CD4-positive, CD25-positive, alpha-beta regulatory T cell (primary cell): ENCODE data around the gene MCOLN3. TPM values are rescaled to one million over a fixed set of nuclear protein-coding genes. Genes with fewer than 3 reads are reported as not detected.
"Not testable (repeated sequence)": the region's sequence is repeated elsewhere in the genome, so short reads cannot be mapped to it uniquely, and the experiment has no call there.

Experiments
- ATAC-seq, 2 donors: fragments of 150-1000 bp; cut with Tn5 transposase; one replicate each; pipeline ENCODE4 v1.10.0; 2021; ENCODE audit warnings: low read depth in 2 of 2, moderate number of reproducible peaks in 2 of 2, moderate library complexity in 1 of 2
- DNase-seq, 3 donors: peaks; one replicate each; pipeline versions ENCODE4 v3.0.0 to v3.0.0-alpha.2; 2012 to 2022; ENCODE audit warnings: mixed read lengths in 1 of 3
- H3K27ac ChIP-seq: one replicate; pipeline ENCODE4 v1.7.0; 2013; ENCODE audit warnings: mild to moderate bottlenecking, low read length; ENCODE audit not compliant: insufficient read depth, poor library complexity, severe bottlenecking
- H3K27me3 ChIP-seq: one replicate; pipeline ENCODE4 v1.7.0; 2013; ENCODE audit warnings: low read length; ENCODE audit not compliant: control insufficient read depth, insufficient read depth
- H3K36me3 ChIP-seq: one replicate; pipeline ENCODE4 v1.7.0; 2013; ENCODE audit warnings: mild to moderate bottlenecking, low read length, moderate library complexity; ENCODE audit not compliant: control insufficient read depth, insufficient read depth
- H3K4me1 ChIP-seq: 2 replicates; pipeline ENCODE4 v1.7.0; 2013; ENCODE audit warnings: mild to moderate bottlenecking, low read length; ENCODE audit not compliant: insufficient read depth, control insufficient read depth, poor library complexity, severe bottlenecking
- H3K4me3 ChIP-seq: one replicate; pipeline ENCODE4 v1.7.0; 2013; ENCODE audit warnings: low read depth, mild to moderate bottlenecking, low read length, moderate library complexity
- H3K9me3 ChIP-seq, 2 experiments: 1 replicate in 1 of 2; 2 replicates in 1 of 2; pipeline ENCODE4 v1.7.0; 2013; ENCODE audit warnings: low read length in 2 of 2, mild to moderate bottlenecking in 1 of 2, moderate library complexity in 1 of 2; ENCODE audit not compliant: control insufficient read depth in 2 of 2
- H3K27ac Mint-ChIP-seq, 3 donors: one replicate each; pipeline ENCODE4 v1.8.0; 2020 to 2022; ENCODE audit warnings: mild to moderate bottlenecking in 3 of 3, mixed read lengths in 3 of 3, moderate library complexity in 2 of 3
- H3K27me3 Mint-ChIP-seq: one replicate; pipeline ENCODE4 v1.8.0; 2022; ENCODE audit warnings: mild to moderate bottlenecking, mixed read lengths
- H3K36me3 Mint-ChIP-seq: one replicate; pipeline ENCODE4 v1.8.0; 2020; ENCODE audit warnings: mixed read lengths
- H3K4me1 Mint-ChIP-seq, 4 donors: one replicate each; pipeline ENCODE4 v1.8.0; 2020 to 2022; ENCODE audit warnings: mixed read lengths in 4 of 4, mild to moderate bottlenecking in 1 of 4
- H3K4me3 Mint-ChIP-seq, 4 donors: one replicate each; pipeline ENCODE4 v1.8.0; 2020 to 2022; ENCODE audit warnings: mild to moderate bottlenecking in 4 of 4, mixed read lengths in 4 of 4, moderate library complexity in 3 of 4
- H3K9me3 Mint-ChIP-seq, 7 donors: one replicate each; pipeline ENCODE4 v1.8.0; 2020 to 2022; ENCODE audit warnings: mixed read lengths in 7 of 7, mild to moderate bottlenecking in 3 of 7, moderate library complexity in 2 of 7
- polyA plus RNA-seq, 4 donors: library from polyadenylated mRNA; unstranded; fragments of 300-500 nt; fragmentation: Illumina TruSeq; gene quantifications; one replicate each; pipeline ENCODE4 v1.2.3, GENCODE V29; 2021
- total RNA-seq: library from RNA; stranded (reverse); gene quantifications from one replicate; pipeline ENCODE4 v1.2.3, GENCODE V29; 2022

MCOLN3 gene
- total and polyA plus RNA-seq, 5 donors from 2014 or later: 0.15 TPM; not detected in 4

- H3K4me3 ChIP-seq: no peak overlapping the region
- H3K4me1 ChIP-seq: peaks cover 2% of the 10 kb centered on the region
- Mint-ChIP-seq H3K27ac (no peak overlapping the region), H3K4me1 (peaks cover 0 to 7% (median 3%) of the 10 kb centered on the region in 4 donors), H3K9me3 (peaks cover 0 to 1% (median 0%) of the 10 kb centered on the region in 7 donors), H3K36me3 (no peaks in the 10 kb centered on the region), H3K4me3 (no peak overlapping the region), H3K27me3 (peaks cover 14% of the 10 kb centered on the region)
- H3K27ac ChIP-seq: no peak overlapping the region
- no peaks in the 10 kb centered on the region for H3K36me3 ChIP-seq
- ATAC-seq: peak in 1 of 2 donors; percentile 31
- peaks cover 3% of the 10 kb centered on the region for H3K27me3 ChIP-seq
- peak in 1 of 3 donors; percentile 38 for DNase-seq
- no peaks in the 10 kb centered on the region for H3K9me3 ChIP-seq
Measured at GRCh38 chr1:84988588-84988987, 59.7 kb downstream of the MCOLN3 start.

DNA sequence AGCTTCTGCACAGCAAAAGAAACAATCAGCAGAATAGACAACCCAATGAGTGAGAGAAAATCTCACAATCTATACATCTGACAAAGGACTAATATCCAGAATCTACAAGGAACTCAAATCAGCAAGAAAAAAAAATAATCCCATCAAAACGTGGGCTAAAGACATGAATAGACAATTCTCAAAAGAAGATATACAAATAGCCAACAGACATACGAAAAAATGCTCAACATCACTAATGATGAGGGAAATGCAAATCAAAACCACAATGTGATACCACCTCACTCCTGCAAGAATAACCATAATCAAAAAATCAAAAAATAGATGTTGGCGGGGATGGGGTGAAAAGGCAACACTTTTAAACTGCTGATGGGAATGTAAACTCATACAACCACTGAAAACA, 61.7 kb downstream of the MCOLN3 start:
- H3K27ac Mint-ChIP-seq, H3K27me3 ChIP-seq, H3K9me3 ChIP-seq, H3K4me1 Mint-ChIP-seq, H3K4me1 ChIP-seq, H3K36me3 ChIP-seq, H3K27me3 Mint-ChIP-seq, H3K9me3 Mint-ChIP-seq, DNase-seq, H3K4me3 Mint-ChIP-seq, H3K4me3 ChIP-seq, H3K36me3 Mint-ChIP-seq, H3K27ac ChIP-seq, ATAC-seq: not testable (repeated sequence)

DNA sequence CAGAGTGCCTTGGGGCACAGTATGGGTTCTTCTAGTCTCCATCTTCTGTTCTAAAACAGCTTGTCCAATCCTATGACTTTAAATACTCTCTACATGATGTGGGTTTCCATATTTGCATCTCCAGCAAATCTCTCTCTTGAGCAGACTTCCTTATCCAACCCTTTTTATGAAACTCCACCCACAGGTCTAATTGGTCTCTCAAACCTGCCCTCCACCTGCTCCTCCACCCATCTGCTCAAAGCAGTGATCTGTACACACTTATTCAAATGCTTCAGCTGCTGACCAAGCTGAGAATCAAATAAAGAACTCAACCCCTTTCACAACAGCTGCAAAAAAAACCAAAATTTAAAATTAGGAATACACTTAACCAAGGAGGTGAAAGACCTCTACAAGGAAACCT, 62.9 kb downstream of the MCOLN3 start:
- Mint-ChIP-seq H3K9me3 (peaks cover 0 to 5% (median 1%) of the 10 kb centered on the region in 7 donors), H3K27ac (no peak overlapping the region), H3K36me3 (no peaks in the 10 kb centered on the region), H3K4me3 (no peak overlapping the region), H3K4me1 (peaks cover 0 to 7% (median 3%) of the 10 kb centered on the region in 4 donors), H3K27me3 (peaks cover 14% of the 10 kb centered on the region)
- H3K27ac ChIP-seq: no peak overlapping the region
- DNase-seq: no peak
- H3K27me3 ChIP-seq: peaks cover 3% of the 10 kb centered on the region
- no peaks in the 10 kb centered on the region for H3K9me3 ChIP-seq
- peaks cover 2% of the 10 kb centered on the region for H3K4me1 ChIP-seq
- no peaks in the 10 kb centered on the region for H3K36me3 ChIP-seq
- no peak overlapping the region for H3K4me3 ChIP-seq
- no peak for ATAC-seq

- no peaks in the 10 kb centered on the region for H3K36me3 ChIP-seq
- H3K4me1 ChIP-seq: no peaks in the 10 kb centered on the region
- H3K27ac ChIP-seq: no peak overlapping the region
- no peak overlapping the region for H3K4me3 ChIP-seq
- no peak overlapping the region for H3K4me3 Mint-ChIP-seq
- no peaks in the 10 kb centered on the region for H3K9me3 ChIP-seq
- H3K27me3 ChIP-seq: peaks cover 4% of the 10 kb centered on the region
- H3K4me1 Mint-ChIP-seq: no peaks in the 10 kb centered on the region
- no peak for DNase-seq
- no peak for ATAC-seq
- peaks cover 24% of the 10 kb centered on the region for H3K27me3 Mint-ChIP-seq
- no peak overlapping the region for H3K27ac Mint-ChIP-seq
- H3K36me3 Mint-ChIP-seq: no peaks in the 10 kb centered on the region
- peaks cover 0 to 5% (median 0%) of the 10 kb centered on the region in 7 donors for H3K9me3 Mint-ChIP-seq
Measured at GRCh38 chr1:84982395-84982794, 65.9 kb downstream of the MCOLN3 start.

GRCh38 chr1:84975035-84975434, 73.3 kb downstream of the MCOLN3 start:
- H3K27ac Mint-ChIP-seq: peak overlapping the region in 1 of 3 donors; percentile 21
- no peak overlapping the region for H3K27ac ChIP-seq
- H3K9me3 ChIP-seq: no peaks in the 10 kb centered on the region
- H3K36me3 ChIP-seq: no peaks in the 10 kb centered on the region
- H3K9me3 Mint-ChIP-seq: peaks cover 0 to 2% (median 0%) of the 10 kb centered on the region in 7 donors
- H3K36me3 Mint-ChIP-seq: no peaks in the 10 kb centered on the region
- H3K4me3 ChIP-seq: no peak overlapping the region
- H3K4me3 Mint-ChIP-seq: no peak overlapping the region
- H3K27me3 Mint-ChIP-seq: peaks cover 28% of the 10 kb centered on the region
- DNase-seq (no peak), ATAC-seq (no peak)
- peaks cover 0 to 3% (median 0%) of the 10 kb centered on the region in 4 donors for H3K4me1 Mint-ChIP-seq
- H3K27me3 ChIP-seq: peaks cover under 1% of the 10 kb centered on the region
- no peaks in the 10 kb centered on the region for H3K4me1 ChIP-seq

GRCh38 chr1:84973498-84974334, 74.6 kb downstream of the MCOLN3 start:
- no peaks in the 10 kb centered on the region for H3K27me3 ChIP-seq
- ATAC-seq (no peak), DNase-seq (peak in 1 of 3 donors; percentile 14)
- no peaks in the 10 kb centered on the region for H3K36me3 Mint-ChIP-seq
- H3K4me1 ChIP-seq: no peaks in the 10 kb centered on the region
- H3K27ac ChIP-seq: no peak overlapping the region
- no peak overlapping the region for H3K4me3 ChIP-seq
- H3K9me3 ChIP-seq: no peaks in the 10 kb centered on the region
- H3K9me3 Mint-ChIP-seq: peaks cover 0 to 2% (median 0%) of the 10 kb centered on the region in 7 donors
- peak overlapping the region in 1 of 3 donors; percentile 29 for H3K27ac Mint-ChIP-seq
- no peaks in the 10 kb centered on the region for H3K36me3 ChIP-seq
- no peak overlapping the region for H3K4me3 Mint-ChIP-seq
- peaks cover 23% of the 10 kb centered on the region for H3K27me3 Mint-ChIP-seq
- H3K4me1 Mint-ChIP-seq: peaks cover 0 to 3% (median 0%) of the 10 kb centered on the region in 4 donors

DNA sequence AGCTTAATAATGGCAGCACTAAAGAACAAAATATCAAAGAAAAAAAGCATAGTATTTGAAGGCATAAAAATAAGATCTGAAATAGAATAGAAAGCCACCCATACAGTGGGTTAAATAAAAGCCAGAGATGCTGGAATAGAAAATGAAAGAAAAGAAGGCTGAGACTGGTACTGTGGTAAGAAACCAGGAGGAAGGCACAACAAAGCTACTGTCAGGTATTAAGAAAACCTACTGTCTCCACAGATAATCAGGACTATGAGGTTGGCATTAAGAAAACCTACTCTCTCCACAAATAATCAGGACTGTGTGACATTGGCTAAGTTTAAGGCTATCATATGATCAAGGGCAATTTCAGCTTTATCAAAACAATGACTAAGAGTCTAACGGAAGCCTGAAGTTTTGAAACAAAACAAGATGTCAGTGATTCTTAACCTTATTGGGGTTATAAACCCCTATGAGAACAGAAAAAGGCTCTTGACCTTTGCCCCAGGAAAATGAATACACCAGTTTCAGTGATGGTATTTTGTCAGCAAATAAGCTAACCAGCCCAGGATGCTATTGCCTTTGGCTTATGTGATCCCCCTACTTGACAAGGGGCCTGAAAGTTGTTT, 75.8 kb downstream of the MCOLN3 start:
- H3K27ac ChIP-seq: no peak overlapping the region

More for the DNA sequence above, 75.8 kb downstream of the MCOLN3 start:
- no peaks in the 10 kb centered on the region for H3K36me3 ChIP-seq
- H3K4me1 ChIP-seq: no peaks in the 10 kb centered on the region
- Mint-ChIP-seq H3K27ac (no peak overlapping the region), H3K36me3 (no peaks in the 10 kb centered on the region), H3K4me3 (no peak overlapping the region), H3K27me3 (peaks cover 25% of the 10 kb centered on the region), H3K4me1 (peaks cover 0 to 3% (median 0%) of the 10 kb centered on the region in 4 donors), H3K9me3 (peaks cover 0 to 2% (median 0%) of the 10 kb centered on the region in 7 donors)
- ATAC-seq (no peak), DNase-seq (peak in 1 of 3 donors; percentile 23)
- no peaks in the 10 kb centered on the region for H3K9me3 ChIP-seq
- no peaks in the 10 kb centered on the region for H3K27me3 ChIP-seq
- peak overlapping the region; percentile 8 for H3K4me3 ChIP-seq
